SK-N-MC (cell line): ENCODE measurements around the gene AFMID.

Source experiments
- EZH2 ChIP-seq: fragments of 200-600 bp; sonication (generic); IDR thresholded peaks from one replicate; pipeline ENCODE4 v1.6.1; 2017; ENCODE audit warnings: antibody characterized with exemption
- POLR2AphosphoS5 ChIP-seq: IDR thresholded peaks from 2 replicates; pipeline ENCODE4 v1.6.1; 2012; ENCODE audit warnings: mild to moderate bottlenecking, low read depth, low read length, borderline replicate concordance

GRCh38 chr17:78214016-78214705, 27.0 kb downstream of the AFMID start, which contains the start of gene BIRC5:
- no peak for TF ChIP-seq EZH2
- peak; percentile 87 for TF ChIP-seq POLR2AphosphoS5
